HCT116 (cell line): ENCODE data around the gene FAM229B. TPM values are rescaled to one million over a fixed set of nuclear protein-coding genes. Genes with fewer than 3 reads are reported as not detected.

Source experiments
- ATAC-seq: fragments of 200-7000 bp; cut with Tn5 transposase; 2 replicates; pipeline ENCODE4 v1.9.1; 2020; ENCODE audit warnings: mild to moderate bottlenecking, moderate library complexity
- BruUV-seq: library from RNA; stranded (reverse); fragments of 400-500 nt; replicated peaks from 2 replicates; lab custom pipeline; 2021; lab: Mats Ljungman, UMichigan
- CTCF ChIA-PET: fragments of 300-600 bp; sonication (Branson Sonifier 250); formaldehyde crosslinking; loops from one replicate; lab custom pipeline; 2021; ENCODE audit warnings: antibody characterized with exemption; lab: Charles Lee
- POLR2A ChIA-PET: fragments of 300-600, 350-600 bp; sonication (Branson Sonifier 250); formaldehyde crosslinking; loops from one replicate; lab custom pipeline; 2021; ENCODE audit warnings: antibody characterized with exemption; lab: Charles Lee
- RAD21 ChIA-PET, 2 experiments: fragments of 300-600 bp; sonication (Branson Sonifier 250); formaldehyde crosslinking; loops; one replicate each; lab custom pipeline; 2023; ENCODE audit warnings: low total read pairs in 2 of 2; ENCODE audit not compliant: uncharacterized antibody in 2 of 2, unreplicated experiment in 2 of 2, low non-redundant PET in 1 of 2; lab: Charles Lee
- DNase-seq: peaks from one replicate; pipeline ENCODE4 v3.0.0-alpha.2; 2010; ENCODE audit warnings: low read depth, low spot score
- H2AFZ ChIP-seq: fragments of 200-600 bp; shearing (Covaris generic), sonication (generic); 2 replicates; pipeline ENCODE4 v1.6.1; 2017; ENCODE audit warnings: low read depth, mixed run types, mixed read lengths, antibody characterized with exemption, low read length; ENCODE audit not compliant: poor library complexity, severe bottlenecking
- H3K27ac ChIP-seq: 2 replicates; pipeline ENCODE4 v1.5.1; 2012; ENCODE audit warnings: low read depth, low read length
- H3K27me3 ChIP-seq: fragments of 200-600 bp; sonication (generic); 2 replicates; pipeline ENCODE4 v1.6.1; 2016; ENCODE audit warnings: mixed run types, low read length, mixed read lengths; ENCODE audit not compliant: insufficient read depth
- H3K36me3 ChIP-seq, 2 experiments: fragments of 200-500 bp in 1 of 2; fragments of 200-600 bp in 1 of 2; sonication (Bioruptor generic) in 1 of 2; sonication (generic) in 1 of 2; 2 replicates each; pipeline versions ENCODE4 v1.5.1 to v1.6.1; 2014 to 2016; ENCODE audit warnings: low read length in 2 of 2, inconsistent platforms in 1 of 2, mixed read lengths in 1 of 2, mixed run types in 1 of 2; ENCODE audit not compliant: insufficient read depth in 2 of 2, control insufficient read depth in 1 of 2
- H3K4me1 ChIP-seq, 2 experiments: fragments of 200-600 bp in 1 of 2; sonication (generic) in 1 of 2; 2 replicates each; pipeline versions ENCODE4 v1.5.1 to v1.6.1; 2012 to 2017; ENCODE audit warnings: low read length in 2 of 2, inconsistent platforms in 1 of 2, mild to moderate bottlenecking in 1 of 2, mixed read lengths in 1 of 2, mixed run types in 1 of 2, moderate library complexity in 1 of 2; ENCODE audit not compliant: insufficient read depth in 2 of 2, control insufficient read depth in 1 of 2
- H3K4me2 ChIP-seq: fragments of 200-600 bp; sonication (generic); 2 replicates; pipeline ENCODE4 v1.6.1; 2017; ENCODE audit warnings: mixed run types, low read length, mixed read lengths
- H3K4me3 ChIP-seq, 2 experiments: fragments of 200-600 bp in 1 of 2; sonication (generic) in 1 of 2; replicated peaks in 1 of 2; 2 replicates each; pipeline ENCODE4 v1.5.1; 2011 to 2016; ENCODE audit warnings: low read length in 2 of 2, control low read depth in 1 of 2, low read depth in 1 of 2, mild to moderate bottlenecking in 1 of 2, mixed read lengths in 1 of 2, mixed run types in 1 of 2
- H3K79me2 ChIP-seq: fragments of 200-600 bp; sonication (generic); 2 replicates; pipeline ENCODE4 v1.6.1; 2017; ENCODE audit warnings: mild to moderate bottlenecking, mixed run types, low read length, moderate library complexity, mixed read lengths; ENCODE audit not compliant: insufficient read depth
- H3K9ac ChIP-seq: fragments of 200-600 bp; sonication (generic); 2 replicates; pipeline ENCODE4 v1.6.1; 2016; ENCODE audit warnings: low read length, mixed read lengths
- H3K9me2 ChIP-seq: fragments of 200-600 bp; sonication (generic), shearing (Covaris generic); 2 replicates; pipeline ENCODE4 v1.6.1; 2017; ENCODE audit warnings: mixed run types, mild to moderate bottlenecking, moderate library complexity; ENCODE audit not compliant: insufficient read depth
- H3K9me3 ChIP-seq, 2 experiments: fragments of 200-500 bp in 1 of 2; fragments of 200-600 bp in 1 of 2; sonication (Bioruptor generic) in 1 of 2; sonication (generic) in 1 of 2; 2 replicates each; pipeline ENCODE4 v1.6.1; 2014 to 2017; ENCODE audit warnings: low read length in 2 of 2, mixed read lengths in 2 of 2, inconsistent platforms in 1 of 2, low read depth in 1 of 2, mild to moderate bottlenecking in 1 of 2, mixed run types in 1 of 2, moderate library complexity in 1 of 2; ENCODE audit not compliant: control insufficient read depth in 1 of 2, insufficient read depth in 1 of 2
- H4K20me1 ChIP-seq: fragments of 200-600 bp; sonication (generic), shearing (Covaris generic); 2 replicates; pipeline ENCODE4 v1.6.1; 2017; ENCODE audit warnings: mixed run types, mild to moderate bottlenecking, moderate library complexity; ENCODE audit not compliant: insufficient read depth
- ATF3 ChIP-seq: IDR thresholded peaks from 2 replicates; pipeline ENCODE4 v1.6.1; 2012
- CEBPB ChIP-seq: IDR thresholded peaks from 2 replicates; pipeline ENCODE4 v1.6.1; 2012; ENCODE audit warnings: low read depth
- CTCF ChIP-seq, 3 experiments: fragments of 200-600 bp in 1 of 3; sonication (generic) in 1 of 3; IDR thresholded peaks in 2 of 3; conservative IDR thresholded peaks in 1 of 3; 2 replicates each; pipeline ENCODE4 v1.5.1; 2012 to 2017; ENCODE audit warnings: low read depth in 2 of 3, low read length in 2 of 3, antibody characterized with exemption in 1 of 3, borderline replicate concordance in 1 of 3, control low read depth in 1 of 3, mild to moderate bottlenecking in 1 of 3, mixed read lengths in 1 of 3, mixed run types in 1 of 3, moderate library complexity in 1 of 3; ENCODE audit not compliant: insufficient read depth in 1 of 3
- EGR1 ChIP-seq: IDR thresholded peaks from 2 replicates; pipeline ENCODE4 v1.6.1; 2012; ENCODE audit warnings: low read depth
- ELF1 ChIP-seq: IDR thresholded peaks from 2 replicates; pipeline ENCODE4 v1.6.1; 2012; ENCODE audit warnings: low read depth, borderline replicate concordance
- EZH2 ChIP-seq: fragments of 200-600 bp; sonication (generic); IDR thresholded peaks from 2 replicates; pipeline ENCODE4 v1.6.1; 2017; ENCODE audit warnings: antibody characterized with exemption, mixed run types
- FOSL1 ChIP-seq: IDR thresholded peaks from 2 replicates; pipeline ENCODE4 v1.6.1; 2012; ENCODE audit warnings: low read depth
- JUND ChIP-seq: IDR thresholded peaks from 2 replicates; pipeline ENCODE4 v1.6.1; 2012
- MAX ChIP-seq: IDR thresholded peaks from 2 replicates; pipeline ENCODE4 v1.6.1; 2012
- POLR2AphosphoS5 ChIP-seq: IDR thresholded peaks from 2 replicates; pipeline ENCODE4 v1.6.1; 2011; ENCODE audit warnings: mild to moderate bottlenecking, low read depth, low read length, moderate library complexity
- REST ChIP-seq: IDR thresholded peaks from 2 replicates; pipeline ENCODE4 v1.6.1; 2012; ENCODE audit warnings: low read depth
- SP1 ChIP-seq: IDR thresholded peaks from 2 replicates; pipeline ENCODE4 v1.6.1; 2012; ENCODE audit warnings: low read depth
- TCF7L2 ChIP-seq: IDR thresholded peaks from 2 replicates; pipeline ENCODE4 v1.7.0; 2011; ENCODE audit warnings: borderline replicate concordance, inconsistent platforms; ENCODE audit not compliant: insufficient read depth, insufficient read length; ENCODE audit errors: extremely low read depth
- ZBTB33 ChIP-seq: IDR thresholded peaks from 2 replicates; pipeline ENCODE4 v1.6.1; 2011; ENCODE audit warnings: mild to moderate bottlenecking, low read length, moderate library complexity; ENCODE audit not compliant: insufficient replicate concordance; ENCODE audit errors: extremely low read depth
- ZFX ChIP-seq: fragments of 450-650 bp; IDR thresholded peaks from 2 replicates; pipeline ENCODE4 v1.6.1; 2017
- ZNF274 ChIP-seq: fragments of 200-500 bp; sonication (Bioruptor generic); IDR thresholded peaks from 2 replicates; pipeline ENCODE4 v1.6.1; 2014; ENCODE audit warnings: mild to moderate bottlenecking, low read depth, low read length, inconsistent platforms
- intact Hi-C: fragments of 100-400 bp; cut with micrococcal nuclease; formaldehyde crosslinking; loops from 2 replicates; pipeline ENCODE4 v1.10.0; 2022
- total RNA-seq: library from RNA; stranded (reverse); gene quantifications from one replicate; pipeline ENCODE4 v1.2.1, GENCODE V29; 2021; ENCODE audit not compliant: unreplicated experiment

The FAM229B gene
- total RNA-seq, 1 experiment from 2014 or later: 11.4 TPM

GRCh38 chr6:112123982-112124381, 36.6 kb downstream of the FAM229B start:
- DNase-seq (no peak), ATAC-seq (no peak)
- Histone ChIP-seq H3K79me2 (no peaks in the 10 kb centered on the region), H4K20me1 (no peaks in the 10 kb centered on the region), H3K9me3 (no peaks in the 10 kb centered on the region), H3K27ac (no peak overlapping the region), H2AFZ (no peak overlapping the region), H3K4me2 (no peak overlapping the region), H3K9me2 (no peaks in the 10 kb centered on the region), H3K4me1 (no peaks in the 10 kb centered on the region), H3K36me3 (no peaks in the 10 kb centered on the region), H3K9ac (no peak overlapping the region), H3K4me3 (no peak overlapping the region), H3K27me3 (no peaks in the 10 kb centered on the region)
- no TSS peak for BruUV-seq
- CTCF ChIA-PET: no interaction called here
- intact Hi-C loops: no loop called here
- TF ChIP-seq CEBPB: no peak
- TF ChIP-seq EGR1: no peak
- no peak for TF ChIP-seq REST
- TF ChIP-seq ZBTB33: no peak
- no peak for TF ChIP-seq ATF3
- no peak for TF ChIP-seq ZFX
- no peak for TF ChIP-seq CTCF (IDR thresholded peaks at IDR 0.05 in 2 of 3, conservative IDR thresholded peaks at IDR 0.05 in 1 of 3; ENCODE audit: borderline replicate concordance in 1 of 3, insufficient read depth in 1 of 3, low read depth in 2 of 3, low read length in 2 of 3)
- no peak for TF ChIP-seq ELF1
- no peak for TF ChIP-seq SP1
- TF ChIP-seq ZNF274: no peak
- TF ChIP-seq POLR2AphosphoS5: no peak
- no peak for TF ChIP-seq FOSL1
- no peak for TF ChIP-seq MAX
- no peak for TF ChIP-seq EZH2
- no peak for TF ChIP-seq JUND
- no peak for TF ChIP-seq TCF7L2
- RAD21 ChIA-PET: no interaction called here
- POLR2A ChIA-PET: no interaction called here
